HG03196 (cell line): ENCODE data around the gene KCTD12.

ENCODE experiments used
- ATAC-seq: cut with Tn5 transposase; IDR thresholded peaks from one replicate; pipeline ENCODE4 v1.9.1; 2021; ENCODE audit not compliant: unreplicated experiment

KCTD12 gene

GRCh38 chr13:76888421-76888820 is 2.2 kb upstream of the KCTD12 start:
- no peak for ATAC-seq

- ATAC-seq, result no peak
Measured at GRCh38 chr13:76887076-76887563, 915 bp upstream of the KCTD12 start.

GRCh38 chr13:76886005-76886291 is 257 bp downstream of the KCTD12 start:
- no peak for ATAC-seq

- ATAC-seq, result peak; percentile 40
Measured at GRCh38 chr13:76885203-76886004, 801 bp downstream of the KCTD12 start.

GRCh38 chr13:76884907-76885202 is 1.4 kb downstream of the KCTD12 start:
- no peak for ATAC-seq

GRCh38 chr13:76884186-76884906 is 1.9 kb downstream of the KCTD12 start:
- no peak for ATAC-seq

- no peak for ATAC-seq
Measured at GRCh38 chr13:76883236-76883635, 3.0 kb downstream of the KCTD12 start.

GRCh38 chr13:76882431-76882830 is 3.8 kb downstream of the KCTD12 start:
- ATAC-seq, result no peak

GRCh38 chr13:76879883-76880270 is 6.3 kb downstream of the KCTD12 start:
- ATAC-seq, result no peak

GRCh38 chr13:76879203-76879882 is 6.9 kb downstream of the KCTD12 start:
- ATAC-seq, result peak; percentile 98

- ATAC-seq, result no peak
Measured at GRCh38 chr13:76878043-76878442, 8.2 kb downstream of the KCTD12 start.

GRCh38 chr13:76875271-76875815 is 10.9 kb downstream of the KCTD12 start:
- no peak for ATAC-seq

GRCh38 chr13:76874479-76874878 is 11.7 kb downstream of the KCTD12 start:
- peak; percentile 55 for ATAC-seq

GRCh38 chr13:76873445-76873844 is 12.8 kb downstream of the KCTD12 start:
- ATAC-seq, result no peak

GRCh38 chr13:76872675-76873074 is 13.5 kb downstream of the KCTD12 start:
- ATAC-seq, result no peak

- no peak for ATAC-seq
Measured at GRCh38 chr13:76871432-76871831, 14.8 kb downstream of the KCTD12 start.

- no peak for ATAC-seq
Measured at GRCh38 chr13:76868371-76868770, 17.8 kb downstream of the KCTD12 start.

- ATAC-seq, result no peak
Measured at GRCh38 chr13:76865996-76866503, 20.2 kb downstream of the KCTD12 start.

GRCh38 chr13:76865109-76865508 is 21.1 kb downstream of the KCTD12 start:
- ATAC-seq, result no peak

GRCh38 chr13:76864259-76864658 is 21.9 kb downstream of the KCTD12 start:
- ATAC-seq, result no peak

GRCh38 chr13:76863022-76863421 is 23.2 kb downstream of the KCTD12 start:
- ATAC-seq, result no peak

GRCh38 chr13:76861859-76862258 is 24.3 kb downstream of the KCTD12 start:
- ATAC-seq, result no peak
